Tibial nerve (tissue), 4 donors: ENCODE measurements around the gene PIEZO1. TPM values are rescaled to one million over a fixed set of nuclear protein-coding genes. Genes with fewer than 3 reads are reported as not detected.
A peak's percentile ranks its signal among the peaks of the same experiment; 100 is the strongest.

Source experiments
- DNase-seq, 2 donors: peaks; one replicate each; pipeline ENCODE4 v3.0.0-alpha.2; 2019; ENCODE audit warnings: low spot score in 2 of 2
- H3K27ac ChIP-seq, 4 donors: fragments of 200-600 bp; sonication (generic) in 3 of 4; one replicate each; pipeline ENCODE4 v1.5.1; 2017 to 2019; ENCODE audit warnings: mild to moderate bottlenecking in 1 of 4
- H3K27me3 ChIP-seq, 2 donors: fragments of 200-600 bp; sonication (generic) in 1 of 2; one replicate each; pipeline versions ENCODE4 v1.5.1 to v1.6.0; 2017 to 2019
- H3K36me3 ChIP-seq, 3 donors: fragments of 200-600 bp; sonication (generic); one replicate each; pipeline ENCODE4 v1.5.1; 2018 to 2019
- H3K4me1 ChIP-seq, 4 donors: fragments of 200-600 bp; sonication (generic) in 3 of 4; one replicate each; pipeline ENCODE4 v1.5.1; 2017 to 2019
- H3K4me3 ChIP-seq, 4 donors: fragments of 200-600 bp; sonication (generic) in 3 of 4; one replicate each; pipeline ENCODE4 v1.5.1; 2017 to 2019; ENCODE audit warnings: mild to moderate bottlenecking in 1 of 4, moderate library complexity in 1 of 4
- H3K9me3 ChIP-seq, 4 donors: fragments of 200-600 bp; sonication (generic) in 3 of 4; one replicate each; pipeline ENCODE4 v1.5.1; 2017 to 2019
- EP300 ChIP-seq, 2 donors: sonication (generic); formaldehyde crosslinking; IDR thresholded peaks; one replicate each; pipeline ENCODE4 v1.6.1; 2017; ENCODE audit warnings: antibody characterized with exemption in 2 of 2, mild to moderate bottlenecking in 1 of 2
- POLR2A ChIP-seq, 2 donors: fragments of 450-650 bp; IDR thresholded peaks; one replicate each; pipeline ENCODE4 v1.6.1; 2017; ENCODE audit warnings: antibody characterized with exemption in 2 of 2, mild to moderate bottlenecking in 2 of 2, moderate library complexity in 2 of 2
- WGBS, 2 donors: methylation state at CpG; one replicate each; pipeline ENCODE4 v1.1.5; 2018; 5-methylcytosine and 5-hydroxymethylcytosine counted together
- total RNA-seq, 4 donors: library from RNA; depleted of rRNA; stranded (reverse); fragments of >200 nt; gene quantifications; one replicate each; pipeline ENCODE4 v1.1.0, GENCODE V29; 2016
- TF ChIP-seq, protein P1 (sequence below), 5 experiments: fragments of 200-600 bp in 3 of 5; fragments of 450-650 bp in 2 of 5; sonication (generic) in 3 of 5; IDR thresholded peaks; one replicate each; pipeline ENCODE4 v1.5.1; 2016 to 2019; ENCODE audit warnings: antibody characterized with exemption in 5 of 5, mild to moderate bottlenecking in 3 of 5, moderate library complexity in 2 of 5

PIEZO1 gene
- total RNA-seq, 4 donors from 2014 or later, result 90.5 to 309 (median 165) TPM

DNA sequence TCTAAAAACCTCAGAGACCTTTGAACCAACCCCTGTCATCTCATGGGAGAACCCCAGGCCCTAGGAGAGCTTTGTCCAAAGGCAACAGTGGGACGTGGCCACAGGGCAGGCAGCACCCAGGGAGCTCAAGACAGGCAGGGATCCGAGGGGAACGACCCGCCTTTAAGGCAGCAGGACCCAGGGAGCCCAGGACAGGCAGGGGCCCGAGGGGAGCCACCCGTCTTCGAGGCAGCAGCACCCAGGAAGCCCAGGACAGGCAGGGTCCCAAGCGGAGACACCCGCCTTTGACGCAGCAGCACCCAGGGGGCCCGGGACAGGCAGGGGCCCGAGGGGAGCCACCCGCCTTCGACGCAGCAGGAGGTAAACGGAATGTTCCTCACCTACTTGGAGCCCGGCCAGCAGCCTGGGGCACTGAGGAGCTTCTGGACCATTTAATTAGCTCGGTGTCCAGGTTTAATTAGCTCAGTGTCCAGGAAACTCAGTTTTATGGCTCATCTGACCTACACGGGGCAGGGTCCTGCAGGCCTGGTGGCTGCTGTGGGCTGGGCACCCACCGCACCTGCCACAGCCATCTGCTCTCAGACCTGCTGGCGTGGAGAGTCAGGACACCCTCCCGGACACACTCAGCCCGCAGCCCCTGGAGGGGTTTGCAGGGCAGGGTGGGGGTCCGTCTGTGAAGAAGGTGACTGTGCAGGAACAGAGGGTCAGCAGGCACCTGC, 24.4 kb downstream of the PIEZO1 start:
- no peak for TF ChIP-seq POLR2A (IDR thresholded peaks at IDR 0.05)
- no peak for TF ChIP-seq EP300 (IDR thresholded peaks at IDR 0.05)
- TF ChIP-seq, protein P1, sequence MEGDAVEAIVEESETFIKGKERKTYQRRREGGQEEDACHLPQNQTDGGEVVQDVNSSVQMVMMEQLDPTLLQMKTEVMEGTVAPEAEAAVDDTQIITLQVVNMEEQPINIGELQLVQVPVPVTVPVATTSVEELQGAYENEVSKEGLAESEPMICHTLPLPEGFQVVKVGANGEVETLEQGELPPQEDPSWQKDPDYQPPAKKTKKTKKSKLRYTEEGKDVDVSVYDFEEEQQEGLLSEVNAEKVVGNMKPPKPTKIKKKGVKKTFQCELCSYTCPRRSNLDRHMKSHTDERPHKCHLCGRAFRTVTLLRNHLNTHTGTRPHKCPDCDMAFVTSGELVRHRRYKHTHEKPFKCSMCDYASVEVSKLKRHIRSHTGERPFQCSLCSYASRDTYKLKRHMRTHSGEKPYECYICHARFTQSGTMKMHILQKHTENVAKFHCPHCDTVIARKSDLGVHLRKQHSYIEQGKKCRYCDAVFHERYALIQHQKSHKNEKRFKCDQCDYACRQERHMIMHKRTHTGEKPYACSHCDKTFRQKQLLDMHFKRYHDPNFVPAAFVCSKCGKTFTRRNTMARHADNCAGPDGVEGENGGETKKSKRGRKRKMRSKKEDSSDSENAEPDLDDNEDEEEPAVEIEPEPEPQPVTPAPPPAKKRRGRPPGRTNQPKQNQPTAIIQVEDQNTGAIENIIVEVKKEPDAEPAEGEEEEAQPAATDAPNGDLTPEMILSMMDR (IDR thresholded peaks at IDR 0.05), result no peak
- peaks cover 0 to 8% (median 0%) of the 10 kb centered on the region in 4 donors for H3K9me3 ChIP-seq
- H3K4me1 ChIP-seq, result peaks cover 0 to 56% (median 9%) of the 10 kb centered on the region in 4 donors
- DNase-seq, result no peak
- WGBS, 2 donors, result 76 to 79% methylated on average over 11 to 20 of the region's 24 CpGs
- no peak overlapping the region for H3K4me3 ChIP-seq
- no peaks in the 10 kb centered on the region for H3K27me3 ChIP-seq
- peaks cover 0 to 22% (median 0%) of the 10 kb centered on the region in 3 donors for H3K36me3 ChIP-seq
- H3K27ac ChIP-seq, result peak overlapping the region in 1 of 4 donors; percentile 65

DNA sequence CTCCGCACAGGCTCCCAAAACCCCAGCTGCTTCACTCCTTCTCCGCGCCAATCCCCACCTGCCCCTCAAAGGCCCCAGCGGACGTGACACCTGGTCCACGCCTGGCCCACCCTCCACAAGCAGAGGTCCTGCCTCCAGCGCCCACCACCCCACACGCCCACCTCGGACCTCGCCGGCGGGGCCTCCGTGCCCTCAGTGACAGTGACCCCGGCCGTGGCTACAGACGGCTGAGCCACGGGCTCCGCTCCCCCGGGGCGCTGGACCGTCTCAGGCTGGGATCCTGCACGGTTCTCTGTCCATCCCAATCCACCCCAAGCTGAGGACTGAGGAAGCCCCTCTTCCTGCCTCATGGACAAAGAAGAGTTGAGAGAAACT, 25.1 kb downstream of the PIEZO1 start:
- Histone ChIP-seq H3K4me3 (no peak overlapping the region), H3K4me1 (peaks cover 0 to 56% (median 9%) of the 10 kb centered on the region in 4 donors), H3K36me3 (peaks cover 0 to 22% (median 0%) of the 10 kb centered on the region in 3 donors), H3K27me3 (no peaks in the 10 kb centered on the region), H3K9me3 (peaks cover 0 to 8% (median 0%) of the 10 kb centered on the region in 4 donors), H3K27ac (peak overlapping the region in 1 of 4 donors; percentile 65)
- TF ChIP-seq EP300 (IDR thresholded peaks at IDR 0.05) (no peak), POLR2A (IDR thresholded peaks at IDR 0.05) (no peak)
- TF ChIP-seq, protein P1 (IDR thresholded peaks at IDR 0.05), result no peak
- WGBS, 2 donors, result 85 to 88% methylated on average over 21 to 22 of the region's 22 CpGs
- no peak for DNase-seq

DNA sequence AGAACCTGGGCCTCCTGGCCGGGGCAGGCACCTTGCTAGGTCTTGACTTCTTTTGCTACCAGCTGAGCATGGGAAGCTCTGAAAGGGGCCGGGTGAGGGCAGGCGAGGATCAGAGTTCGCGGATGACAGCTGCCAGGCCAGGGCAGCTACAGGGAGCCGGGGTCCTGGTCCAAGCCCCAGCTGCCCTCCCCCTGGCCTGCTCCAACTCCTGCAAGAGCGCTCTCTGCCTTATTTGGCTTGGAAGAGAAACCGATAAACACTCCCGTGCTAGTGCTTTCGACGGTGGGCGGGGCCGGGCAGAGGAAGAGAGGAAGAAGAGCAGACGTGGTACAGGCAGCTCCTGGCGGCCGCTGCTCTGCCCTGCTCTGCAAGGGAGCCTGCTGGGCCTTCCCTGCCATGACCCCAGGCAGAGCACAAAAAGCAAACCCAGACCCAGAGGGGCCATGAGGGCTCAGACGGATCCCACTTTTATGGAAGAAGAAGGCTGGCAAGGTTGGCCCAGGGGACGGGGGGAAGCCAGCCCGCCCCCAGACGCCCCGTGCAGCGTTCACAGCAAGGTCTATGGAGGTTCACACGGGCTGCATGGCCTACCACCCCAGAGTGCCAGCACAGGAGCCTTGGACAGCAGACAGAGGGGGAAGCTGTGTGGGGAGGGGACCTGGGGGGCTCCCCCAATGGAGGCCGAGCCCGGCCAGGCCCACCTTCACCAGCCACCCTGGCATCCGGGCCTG, 25.6 kb downstream of the PIEZO1 start:
- no peak for TF ChIP-seq EP300 (IDR thresholded peaks at IDR 0.05)
- TF ChIP-seq, protein P1 (IDR thresholded peaks at IDR 0.05), result peak in 1 of 5 experiments; percentile 27
- TF ChIP-seq POLR2A (IDR thresholded peaks at IDR 0.05), result no peak
- Histone ChIP-seq H3K27ac (peak overlapping the region in 1 of 4 donors; percentile 65), H3K36me3 (peaks cover 0 to 22% (median 0%) of the 10 kb centered on the region in 3 donors), H3K27me3 (no peaks in the 10 kb centered on the region), H3K4me3 (no peak overlapping the region), H3K4me1 (peaks cover 0 to 60% (median 9%) of the 10 kb centered on the region in 4 donors), H3K9me3 (peaks cover 0 to 8% (median 0%) of the 10 kb centered on the region in 4 donors)
- DNase-seq, result peak in 1 of 2 donors; percentile 38
- 64 to 69% methylated on average over 19 to 26 of the region's 26 CpGs for WGBS, 2 donors

DNA sequence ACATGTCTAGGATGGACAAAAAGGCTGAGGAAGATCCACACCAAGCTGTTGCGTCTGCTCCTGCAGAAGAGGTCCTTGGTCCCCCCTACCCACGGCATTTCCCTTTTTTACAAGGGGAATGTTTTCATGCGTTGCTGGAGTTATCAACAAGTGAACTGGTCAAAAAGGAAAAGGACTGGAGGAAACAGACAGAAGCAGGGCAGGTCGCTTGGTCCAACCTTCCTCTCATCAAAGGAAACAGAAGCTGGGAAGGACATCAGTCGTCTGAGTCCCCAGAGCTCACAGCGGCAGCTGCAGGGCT, 26.1 kb downstream of the PIEZO1 start:
- H3K27ac ChIP-seq, result peak overlapping the region in 1 of 4 donors; percentile 65
- no peaks in the 10 kb centered on the region for H3K27me3 ChIP-seq
- TF ChIP-seq, protein P1 (IDR thresholded peaks at IDR 0.05), result no peak
- TF ChIP-seq POLR2A (IDR thresholded peaks at IDR 0.05) (no peak), EP300 (IDR thresholded peaks at IDR 0.05) (no peak)
- H3K9me3 ChIP-seq, result peaks cover 0 to 8% (median 0%) of the 10 kb centered on the region in 4 donors
- no peak overlapping the region for H3K4me3 ChIP-seq
- H3K4me1 ChIP-seq, result peaks cover 0 to 62% (median 9%) of the 10 kb centered on the region in 4 donors
- WGBS, 2 donors, result 82 to 85% methylated on average over 6 of the region's 6 CpGs
- no peak for DNase-seq
- H3K36me3 ChIP-seq, result peaks cover 0 to 18% (median 0%) of the 10 kb centered on the region in 3 donors
